Sigmoid colon (tissue), 4 donors: ENCODE data around the gene LUC7L3.

Experiments
- EP300 ChIP-seq, 4 donors: sonication (generic); formaldehyde crosslinking; IDR thresholded peaks; one replicate each; pipeline ENCODE4 v1.6.1; 2017; ENCODE audit warnings: antibody characterized with exemption in 4 of 4
- POLR2A ChIP-seq, 2 donors: fragments of 450-650 bp; IDR thresholded peaks; one replicate each; pipeline ENCODE4 v1.6.1; 2016; ENCODE audit warnings: antibody characterized with exemption in 2 of 2, mild to moderate bottlenecking in 2 of 2, moderate library complexity in 2 of 2
- POLR2AphosphoS5 ChIP-seq, 4 donors: sonication (generic); formaldehyde crosslinking; IDR thresholded peaks; one replicate each; pipeline ENCODE4 v1.6.1; 2017; ENCODE audit warnings: antibody characterized with exemption in 4 of 4
- TF ChIP-seq, protein P1 (sequence below), 4 experiments: fragments of 450-650 bp in 3 of 4; fragments of 200-600 bp in 1 of 4; IDR thresholded peaks; one replicate each; pipeline ENCODE4 v1.5.1; 2016 to 2019; ENCODE audit warnings: antibody characterized with exemption in 4 of 4, mild to moderate bottlenecking in 3 of 4, moderate library complexity in 2 of 4

GRCh38 chr17:50728881-50729765 is 9.7 kb downstream of the LUC7L3 start:
- TF ChIP-seq, protein P1, sequence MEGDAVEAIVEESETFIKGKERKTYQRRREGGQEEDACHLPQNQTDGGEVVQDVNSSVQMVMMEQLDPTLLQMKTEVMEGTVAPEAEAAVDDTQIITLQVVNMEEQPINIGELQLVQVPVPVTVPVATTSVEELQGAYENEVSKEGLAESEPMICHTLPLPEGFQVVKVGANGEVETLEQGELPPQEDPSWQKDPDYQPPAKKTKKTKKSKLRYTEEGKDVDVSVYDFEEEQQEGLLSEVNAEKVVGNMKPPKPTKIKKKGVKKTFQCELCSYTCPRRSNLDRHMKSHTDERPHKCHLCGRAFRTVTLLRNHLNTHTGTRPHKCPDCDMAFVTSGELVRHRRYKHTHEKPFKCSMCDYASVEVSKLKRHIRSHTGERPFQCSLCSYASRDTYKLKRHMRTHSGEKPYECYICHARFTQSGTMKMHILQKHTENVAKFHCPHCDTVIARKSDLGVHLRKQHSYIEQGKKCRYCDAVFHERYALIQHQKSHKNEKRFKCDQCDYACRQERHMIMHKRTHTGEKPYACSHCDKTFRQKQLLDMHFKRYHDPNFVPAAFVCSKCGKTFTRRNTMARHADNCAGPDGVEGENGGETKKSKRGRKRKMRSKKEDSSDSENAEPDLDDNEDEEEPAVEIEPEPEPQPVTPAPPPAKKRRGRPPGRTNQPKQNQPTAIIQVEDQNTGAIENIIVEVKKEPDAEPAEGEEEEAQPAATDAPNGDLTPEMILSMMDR (IDR thresholded peaks at IDR 0.05): no peak
- TF ChIP-seq POLR2A (IDR thresholded peaks at IDR 0.05) (no peak), POLR2AphosphoS5 (IDR thresholded peaks at IDR 0.05) (no peak), EP300 (IDR thresholded peaks at IDR 0.05) (no peak)
